K562 (cell line): ENCODE measurements around the gene TMEM108.

ENCODE experiments used
- CTCF ChIP-seq, 3 experiments: IDR thresholded peaks in 2 of 3; conservative IDR thresholded peaks in 1 of 3; 2 replicates each; pipeline ENCODE4 v1.5.1; 2011 to 2012; ENCODE audit warnings: low read length in 3 of 3, mild to moderate bottlenecking in 3 of 3, control low read depth in 2 of 3, improper control_type of control experiment in 1 of 3, inconsistent platforms in 1 of 3, low read depth in 1 of 3, mixed read lengths in 1 of 3, moderate library complexity in 1 of 3; ENCODE audit not compliant: insufficient read depth in 2 of 3
- EZH2 ChIP-seq: IDR thresholded peaks from 2 replicates; pipeline ENCODE4 v1.6.1; 2012; ENCODE audit warnings: low read depth, mild to moderate bottlenecking, inconsistent platforms, low read length, borderline replicate concordance
- NBN ChIP-seq: fragments of 450-650 bp; IDR thresholded peaks from 2 replicates; pipeline ENCODE4 v1.6.1; 2016; ENCODE audit warnings: low read depth, mild to moderate bottlenecking
- POLR2A ChIP-seq: fragments of 450-650 bp; conservative IDR thresholded peaks from 2 replicates; pipeline ENCODE4 v1.6.1; 2016
- SMARCA5 ChIP-seq: fragments of 450-650 bp; IDR thresholded peaks from 2 replicates; pipeline ENCODE4 v1.6.1; 2016
- ZNF785 ChIP-seq: fragments of 250-450 bp; sonication (Bioruptor Pico); IDR thresholded peaks from 2 replicates; pipeline ENCODE4 v1.4.0; 2020; ENCODE audit warnings: mild to moderate bottlenecking

- TF ChIP-seq CTCF (IDR thresholded peaks at IDR 0.05 in 2 of 3, conservative IDR thresholded peaks at IDR 0.05 in 1 of 3; ENCODE audit: insufficient read depth in 2 of 3, low read depth in 1 of 3, low read length in 3 of 3) (no peak), ZNF785 (no peak), SMARCA5 (no peak), POLR2A (no peak), EZH2 (no peak), NBN (no peak)
Observed at GRCh38 chr3:133381346-133382109, 343.3 kb downstream of the TMEM108 start.
